Measurements from ENCODE around the gene RFX4. TPM values are rescaled to one million over a fixed set of nuclear protein-coding genes. Genes with fewer than 3 reads are reported as not detected.

RFX4 gene
- total RNA-seq, 1 experiment from 2014 or later: not detected

- Histone ChIP-seq H3K4me1 (ENCODE audit: control insufficient read depth, insufficient read depth, low read length) (peaks cover 22% of the 10 kb centered on the region), H3K27me3 (ENCODE audit: control insufficient read depth, insufficient read depth, low read length) (peaks cover 55% of the 10 kb centered on the region), H3K9me3 (ENCODE audit: control insufficient read depth, insufficient read depth, low read depth, low read length) (no peaks in the 10 kb centered on the region), H3K27ac (ENCODE audit: low read length) (no peak overlapping the region), H3K36me3 (ENCODE audit: control insufficient read depth, insufficient read depth, low read length) (no peaks in the 10 kb centered on the region), H3K4me3 (ENCODE audit: low read depth in 2 of 2, low read length in 2 of 2) (no peak overlapping the region)
- ChIA-PET POLR2A (no interaction called here), CTCF (no interaction called here)
- DNase-seq (ENCODE audit: low read depth, low spot score) (no peak), ATAC-seq (no peak)
- TF ChIP-seq POLR2AphosphoS5 (IDR thresholded peaks at IDR 0.05; ENCODE audit: low read depth, low read length): no peak
- no peak for TF ChIP-seq REST (IDR thresholded peaks at IDR 0.05; ENCODE audit: insufficient read depth in 1 of 2, low read depth in 2 of 2, low read length in 1 of 2)
- no peak for TF ChIP-seq SIN3A (IDR thresholded peaks at IDR 0.05; ENCODE audit: borderline replicate concordance, insufficient read depth, low read depth, low read length)
- TF ChIP-seq TCF7L2 (IDR thresholded peaks at IDR 0.05; ENCODE audit: low read depth, low read length): no peak
- no peak for TF ChIP-seq CTCF (IDR thresholded peaks at IDR 0.05)
- intact Hi-C loops (cut with micrococcal nuclease; ENCODE audit: unreplicated experiment) (loop anchor here (10.0 kb wide), 1 partner anchor 200 kb away; no protein-coding TSS in a partner anchor), in situ Hi-C loops (cut with HindIII; ENCODE audit: low pct_unique_long_range_greater_than_20kb, low sequenced_read_pairs) (no loop called here)
- no TSS peak for BruUV-seq (replicated peaks)
Measured at GRCh38 chr12:106585105-106585520, 2.3 kb downstream of the RFX4 start.

- intact Hi-C loops (cut with micrococcal nuclease; ENCODE audit: unreplicated experiment) (loop anchor here (10.0 kb wide), 1 partner anchor 201 kb away; no protein-coding TSS in a partner anchor), in situ Hi-C loops (cut with HindIII; ENCODE audit: low pct_unique_long_range_greater_than_20kb, low sequenced_read_pairs) (no loop called here)
- POLR2A ChIA-PET: no interaction called here
- no peak for TF ChIP-seq SIN3A (IDR thresholded peaks at IDR 0.05; ENCODE audit: borderline replicate concordance, insufficient read depth, low read depth, low read length)
- TF ChIP-seq POLR2AphosphoS5 (IDR thresholded peaks at IDR 0.05; ENCODE audit: low read depth, low read length): no peak
- TF ChIP-seq REST (IDR thresholded peaks at IDR 0.05; ENCODE audit: insufficient read depth in 1 of 2, low read depth in 2 of 2, low read length in 1 of 2): no peak
- no peak for TF ChIP-seq CTCF (IDR thresholded peaks at IDR 0.05)
- no peak for TF ChIP-seq TCF7L2 (IDR thresholded peaks at IDR 0.05; ENCODE audit: low read depth, low read length)
- no peak overlapping the region for H3K4me3 ChIP-seq (ENCODE audit: low read depth in 2 of 2, low read length in 2 of 2)
- H3K27ac ChIP-seq (ENCODE audit: low read length): no peak overlapping the region
- BruUV-seq (replicated peaks): no TSS peak
- ATAC-seq (no peak), DNase-seq (ENCODE audit: low read depth, low spot score) (no peak)
- H3K9me3 ChIP-seq (ENCODE audit: control insufficient read depth, insufficient read depth, low read depth, low read length): no peaks in the 10 kb centered on the region
- no peaks in the 10 kb centered on the region for H3K36me3 ChIP-seq (ENCODE audit: control insufficient read depth, insufficient read depth, low read length)
- H3K4me1 ChIP-seq (ENCODE audit: control insufficient read depth, insufficient read depth, low read length): peaks cover 22% of the 10 kb centered on the region
- CTCF ChIA-PET: interaction anchor here (0.5 kb wide), 1 partner anchor 15 kb away, joined by 3 read pairs; no protein-coding TSS in a partner anchor
- peaks cover 57% of the 10 kb centered on the region for H3K27me3 ChIP-seq (ENCODE audit: control insufficient read depth, insufficient read depth, low read length)
Measured at GRCh38 chr12:106585521-106586277, 2.9 kb downstream of the RFX4 start.

Measured in Panc1 (cell line).